Smooth muscle cell of the brain vasculature (primary cell): Measurements from ENCODE around the gene MNT.

ENCODE experiments used
- DNase-seq: peaks from one replicate; pipeline ENCODE4 v3.0.0-alpha.2; 2012; ENCODE audit warnings: low read depth, low spot score

MNT gene

DNA sequence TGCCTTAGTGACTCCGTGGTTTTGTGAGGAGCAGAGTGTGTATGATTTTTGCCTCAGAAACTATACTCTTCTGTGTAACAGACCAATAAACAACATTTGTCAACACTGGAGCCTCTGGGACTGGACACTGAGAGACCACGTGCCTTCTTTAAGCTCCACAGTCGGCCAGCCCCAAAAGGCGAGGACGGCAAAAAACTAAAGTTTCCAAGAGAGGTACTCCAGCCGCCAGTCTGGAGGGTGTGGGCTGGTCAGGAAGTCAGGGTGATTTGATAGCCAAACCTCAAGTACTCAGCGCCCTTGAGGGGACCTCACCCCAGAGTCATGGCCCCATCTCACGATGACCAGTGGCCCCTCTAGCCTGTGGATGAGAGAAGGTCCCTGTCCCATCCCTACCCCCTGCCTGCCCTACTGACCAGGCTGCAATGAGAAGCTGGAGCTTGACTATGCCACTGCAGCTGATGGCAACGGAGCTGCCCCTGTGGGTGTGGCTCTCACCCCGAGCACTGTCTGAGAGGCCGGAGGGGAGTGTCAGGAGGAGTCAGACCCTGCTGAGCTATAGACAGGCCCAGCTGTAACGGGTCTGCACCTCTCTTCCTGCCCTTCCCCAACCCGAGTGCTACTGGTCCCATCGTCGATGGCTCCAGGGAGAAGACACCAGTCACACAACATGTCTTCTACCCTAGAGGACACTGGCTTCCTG, 19.8 kb downstream of the MNT start:
- no peak for DNase-seq

DNA sequence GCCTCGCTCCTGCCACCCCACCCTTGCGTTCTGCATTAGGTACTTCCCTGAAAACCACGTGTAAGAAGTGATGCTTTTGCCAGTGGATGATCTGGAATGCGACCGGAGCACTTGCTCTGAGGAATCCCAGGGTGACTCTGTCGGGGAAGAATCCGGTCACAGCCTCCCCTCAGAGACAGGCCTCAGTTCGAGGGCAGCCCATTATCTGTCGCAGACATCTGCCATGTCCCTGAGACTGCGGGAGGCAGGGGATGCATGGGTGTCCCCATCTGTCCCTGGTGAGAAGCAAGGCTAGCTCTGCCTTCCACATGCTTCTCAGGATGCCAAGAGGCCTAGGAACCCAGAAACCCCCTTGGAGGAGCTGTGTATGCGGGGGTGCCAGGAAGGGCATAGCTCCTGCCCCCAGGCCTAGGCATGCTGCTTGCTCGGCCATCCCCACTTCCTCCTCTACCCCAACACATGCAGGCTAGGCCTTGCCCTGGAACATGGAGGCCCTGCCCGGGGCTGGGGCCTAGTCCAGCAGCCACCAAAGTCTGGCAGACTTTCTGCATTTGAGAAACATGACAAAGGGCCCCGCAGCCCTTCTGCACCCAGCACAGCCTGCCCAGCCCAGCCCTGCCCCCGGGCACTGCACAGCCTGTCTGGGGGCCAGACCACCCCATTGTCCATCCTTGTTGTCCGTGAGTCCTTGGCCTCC, 20.5 kb downstream of the MNT start:
- DNase-seq, result no peak

DNA sequence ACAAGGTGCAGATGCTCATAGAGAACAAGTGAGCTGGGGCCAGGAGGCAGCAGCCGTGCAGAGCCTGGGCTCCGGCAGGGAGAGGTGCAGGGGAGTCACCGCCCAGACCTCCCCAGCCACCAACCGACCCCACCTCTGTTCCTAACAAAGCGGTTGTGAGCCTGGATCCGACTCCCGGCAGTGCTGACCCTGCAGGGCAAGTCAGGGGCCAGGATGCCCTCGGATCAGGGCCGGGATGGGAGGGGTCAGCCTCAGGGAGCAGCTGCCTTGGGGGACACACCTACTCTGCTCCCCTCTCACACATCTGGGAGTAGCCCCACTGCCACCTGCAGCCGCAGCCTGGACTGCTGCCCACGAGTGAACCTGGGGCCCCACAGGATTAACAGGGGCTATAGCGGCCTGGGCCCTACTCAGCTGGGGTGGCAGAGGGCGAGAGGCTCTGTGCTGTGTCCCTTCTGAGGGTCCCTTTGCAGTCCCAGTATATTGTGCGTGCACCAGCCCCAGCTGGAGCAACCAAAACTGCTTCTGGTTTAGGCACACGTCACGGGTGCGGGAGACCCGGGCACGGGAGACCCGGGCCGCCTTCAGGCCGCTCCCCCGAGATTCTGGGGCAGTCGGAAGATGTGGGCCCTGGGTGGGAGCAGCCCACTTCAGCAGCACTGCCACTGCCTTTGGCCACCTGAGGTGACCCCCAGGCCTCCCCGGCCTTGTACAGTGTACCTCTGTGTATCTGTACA, 21.2 kb downstream of the MNT start:
- DNase-seq, result no peak

DNA sequence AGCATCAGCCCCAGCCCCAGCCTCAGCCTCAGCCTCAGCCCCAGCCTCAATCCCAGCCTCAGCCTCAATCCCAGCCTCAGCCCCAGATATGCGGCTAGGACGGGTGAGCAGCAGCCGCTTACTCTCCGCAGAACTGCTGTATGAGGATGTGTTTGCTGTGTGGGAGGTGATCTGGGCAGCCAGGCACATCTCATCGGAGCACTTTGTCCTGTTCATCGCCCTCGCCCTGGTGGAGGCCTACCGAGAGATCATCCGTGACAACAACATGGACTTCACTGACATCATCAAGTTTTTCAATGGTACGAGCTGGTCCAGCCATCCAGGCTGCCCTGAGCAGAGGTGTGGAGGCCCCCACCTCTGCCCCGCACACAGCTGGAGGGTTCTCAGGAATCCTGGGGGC, 22.0 kb downstream of the MNT start:
- DNase-seq, result no peak

DNA sequence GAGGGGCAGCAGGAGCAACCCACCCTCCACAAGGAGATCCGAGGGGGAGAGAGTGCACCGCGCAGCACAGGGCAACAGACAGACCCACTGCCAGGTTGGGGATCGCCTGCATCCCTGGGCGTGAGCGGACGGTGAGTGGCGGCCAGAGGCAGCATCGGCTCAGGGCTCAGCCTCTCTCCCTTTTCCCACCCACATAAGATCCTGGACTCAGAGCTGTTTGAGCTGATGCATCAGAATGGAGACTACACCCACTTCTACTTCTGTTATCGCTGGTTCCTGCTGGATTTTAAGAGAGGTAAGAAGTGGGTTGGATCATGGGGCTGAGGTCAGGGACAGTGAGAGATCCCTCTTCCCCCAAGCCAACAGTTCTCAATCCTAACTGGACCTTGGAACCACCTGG, 23.2 kb downstream of the MNT start:
- no peak for DNase-seq

DNA sequence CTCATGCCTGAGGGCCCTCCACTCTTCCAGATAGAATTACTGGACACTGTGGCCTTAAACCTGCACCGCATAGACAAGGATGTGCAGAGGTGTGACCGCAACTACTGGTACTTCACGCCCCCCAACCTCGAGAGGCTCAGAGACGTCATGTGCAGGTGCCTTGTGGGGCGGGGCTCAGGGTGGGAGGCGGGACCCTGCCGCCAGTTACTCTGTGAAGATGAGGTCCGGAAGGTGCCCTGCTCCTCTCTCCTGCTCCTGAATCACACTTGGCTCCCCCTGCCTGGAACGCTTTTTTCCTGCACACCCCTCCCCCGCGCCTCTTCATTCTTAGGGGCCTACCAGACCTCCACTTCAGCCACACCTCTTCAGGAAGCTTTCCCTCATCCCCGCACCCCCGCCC, 24.8 kb downstream of the MNT start:
- DNase-seq, result no peak

DNA sequence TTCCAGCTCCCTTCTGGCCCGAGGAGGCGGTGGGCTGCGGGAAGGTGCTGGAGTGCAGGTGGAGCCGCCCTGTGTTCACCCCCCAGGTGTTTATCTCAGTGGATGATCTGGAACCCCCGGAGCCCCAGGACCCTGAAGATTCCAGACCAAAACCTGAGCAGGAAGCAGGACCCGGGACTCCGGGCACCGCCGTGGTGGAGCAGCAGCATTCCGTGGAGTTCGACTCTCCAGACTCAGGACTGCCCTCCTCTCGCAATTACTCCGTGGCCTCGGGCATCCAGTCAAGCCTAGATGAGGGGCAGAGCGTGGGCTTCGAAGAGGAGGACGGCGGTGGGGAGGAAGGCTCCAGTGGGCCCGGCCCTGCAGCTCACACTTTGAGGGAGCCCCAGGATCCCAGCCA, 25.5 kb downstream of the MNT start:
- DNase-seq, result no peak

DNA sequence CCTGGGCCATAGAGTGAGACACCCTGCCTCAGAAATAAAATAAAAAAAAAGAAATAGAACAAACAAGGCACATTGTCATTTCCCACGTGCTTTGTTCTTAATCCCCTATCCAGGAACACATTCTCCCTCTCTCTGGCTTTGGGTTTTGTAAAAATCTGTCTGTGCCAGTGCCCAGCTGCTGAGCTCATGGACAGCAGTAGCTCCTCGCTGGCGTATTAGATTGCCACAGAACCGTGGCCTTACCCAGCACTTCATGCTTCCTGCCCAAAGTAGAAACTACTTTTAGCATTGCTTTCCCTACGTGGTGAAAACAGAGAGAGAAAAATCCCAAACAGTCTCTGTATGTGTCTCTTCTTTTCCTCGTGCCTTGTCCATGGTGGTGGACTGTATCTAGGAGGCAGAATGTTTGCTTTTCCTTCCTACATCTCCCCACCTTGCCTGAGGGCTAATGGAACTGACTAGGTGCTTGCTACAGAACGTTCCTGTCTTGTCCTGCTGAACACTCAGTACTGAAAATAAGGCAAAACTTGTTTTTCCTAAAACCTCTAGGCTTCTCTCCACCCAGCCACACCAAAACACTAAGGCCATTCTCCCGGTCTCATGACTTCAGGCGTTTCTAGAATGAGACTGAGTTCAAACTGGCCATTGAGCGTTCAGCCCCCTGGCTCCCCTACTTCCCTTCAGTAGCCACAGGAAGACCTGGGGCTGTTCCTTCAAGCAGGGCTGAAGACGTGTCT, 26.1 kb downstream of the MNT start:
- DNase-seq, result no peak

DNA sequence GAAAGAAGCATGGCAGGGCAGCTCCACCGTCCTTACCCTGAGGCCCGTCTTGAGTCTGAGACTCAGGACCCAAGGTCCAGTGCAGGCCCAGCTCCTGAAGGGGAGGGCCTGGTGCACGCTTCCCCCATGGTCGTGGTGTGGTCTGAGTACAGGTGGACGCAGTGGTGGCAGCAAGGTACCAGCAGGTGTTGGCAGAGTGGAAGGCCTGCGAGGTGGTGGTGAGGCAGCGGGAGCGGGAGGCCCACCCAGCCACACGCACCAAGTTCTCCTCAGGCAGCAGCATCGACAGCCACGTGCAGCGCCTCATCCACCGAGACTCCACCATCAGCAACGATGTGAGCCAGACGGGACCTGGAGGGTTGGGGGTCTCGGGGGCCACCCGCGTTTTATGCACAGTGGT, 27.7 kb downstream of the MNT start:
- DNase-seq, result no peak

DNA sequence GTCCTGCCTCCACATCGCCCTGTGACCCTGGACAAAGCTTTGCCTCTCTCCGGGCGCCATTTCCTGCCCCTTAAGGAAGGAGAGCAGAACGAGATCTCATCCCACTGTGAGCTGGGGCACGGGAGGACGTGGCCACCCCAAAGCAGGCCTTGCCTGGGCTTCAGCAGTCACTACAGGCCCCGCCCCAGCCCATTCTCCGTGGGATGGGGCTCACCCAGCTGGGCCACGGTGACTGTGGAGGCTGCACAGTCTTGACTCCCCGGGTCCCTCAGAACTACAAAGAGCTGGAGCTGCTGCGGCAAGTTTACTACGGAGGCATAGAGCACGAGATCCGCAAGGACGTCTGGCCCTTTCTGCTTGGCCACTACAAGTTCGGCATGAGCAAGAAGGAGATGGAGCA, 28.2 kb downstream of the MNT start:
- no peak for DNase-seq

DNA sequence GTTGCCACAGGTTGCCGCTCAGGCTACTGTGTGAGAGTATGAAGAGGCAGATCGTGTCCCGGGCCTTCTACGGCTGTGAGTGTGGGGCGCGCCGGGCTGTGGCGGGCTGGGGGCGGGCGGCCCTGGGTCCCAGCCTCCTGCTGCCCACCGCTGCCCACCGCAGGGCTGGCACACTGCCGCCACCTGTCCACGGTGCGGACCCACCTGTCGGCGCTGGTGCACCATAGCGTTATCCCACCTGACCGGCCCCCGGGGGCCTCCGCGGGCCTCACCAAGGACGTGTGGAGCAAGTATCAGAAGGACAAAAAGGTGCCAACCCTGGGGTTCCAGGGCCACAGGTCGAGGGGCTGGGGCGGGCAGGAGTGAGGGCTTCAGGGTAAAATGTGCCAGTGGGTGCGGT, 28.7 kb downstream of the MNT start:
- DNase-seq, result no peak

DNA sequence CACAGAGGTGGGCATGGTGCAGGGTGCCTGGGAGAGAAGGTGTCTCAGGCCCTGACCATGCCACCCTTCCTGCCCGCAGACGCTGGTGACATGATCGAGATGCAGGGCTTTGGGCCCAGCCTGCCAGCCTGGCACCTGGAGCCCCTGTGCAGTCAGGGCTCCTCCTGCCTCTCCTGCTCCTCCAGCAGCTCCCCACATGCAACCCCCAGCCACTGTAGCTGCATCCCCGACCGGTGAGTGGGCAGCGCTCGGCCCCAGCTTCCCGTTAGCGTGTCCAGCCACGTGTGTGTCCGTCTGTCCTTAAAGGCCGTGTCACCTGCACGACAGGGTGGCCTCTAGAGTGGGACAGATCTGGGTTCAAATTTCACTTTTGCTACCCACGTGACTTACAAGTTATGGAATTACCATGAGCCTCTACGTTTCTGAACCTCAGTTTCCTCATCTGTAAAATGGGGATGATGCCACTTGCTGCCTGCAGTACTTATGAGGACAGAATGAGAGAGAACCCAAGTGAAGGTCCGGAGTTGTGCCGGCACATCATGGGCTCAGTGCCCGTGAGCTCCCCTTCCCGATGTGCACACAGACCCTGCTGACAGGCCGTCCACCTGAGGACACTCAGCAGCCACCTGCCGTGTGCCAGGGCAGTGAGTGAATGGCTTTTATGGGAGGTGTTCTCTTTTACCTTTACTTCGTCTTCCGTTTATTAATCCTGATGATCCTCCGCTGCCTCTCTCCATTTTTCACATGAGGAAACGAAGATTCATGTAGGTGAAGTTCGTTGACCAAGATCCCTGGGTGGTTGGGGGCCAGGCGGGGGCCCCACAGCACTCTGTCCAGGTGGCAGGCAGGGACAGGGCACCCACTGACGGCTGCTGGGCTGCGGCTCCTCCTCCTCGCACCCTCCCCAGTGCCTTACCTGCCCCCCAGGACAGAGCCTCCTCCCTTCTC, 29.4 kb downstream of the MNT start:
- DNase-seq, result no peak

DNA sequence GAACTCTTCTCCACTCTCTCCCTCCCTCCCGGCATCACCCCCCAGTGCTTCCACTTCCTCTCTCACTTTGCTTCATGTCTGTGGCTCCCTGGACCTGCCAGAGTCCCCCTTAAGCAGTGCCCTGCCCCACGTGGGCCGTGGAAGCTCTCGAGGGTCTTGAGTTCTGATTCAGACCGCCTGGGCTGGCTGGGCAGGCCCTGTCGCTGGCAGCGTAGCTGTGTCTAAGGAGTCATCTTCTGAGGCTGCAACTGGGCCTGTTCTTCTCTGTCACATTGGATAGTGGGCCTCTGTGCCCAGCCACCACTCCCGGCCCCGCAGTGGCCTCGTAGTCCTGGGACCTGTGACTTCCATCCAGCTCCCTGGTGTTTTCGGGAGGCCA, 30.7 kb downstream of the MNT start:
- DNase-seq, result no peak

DNA sequence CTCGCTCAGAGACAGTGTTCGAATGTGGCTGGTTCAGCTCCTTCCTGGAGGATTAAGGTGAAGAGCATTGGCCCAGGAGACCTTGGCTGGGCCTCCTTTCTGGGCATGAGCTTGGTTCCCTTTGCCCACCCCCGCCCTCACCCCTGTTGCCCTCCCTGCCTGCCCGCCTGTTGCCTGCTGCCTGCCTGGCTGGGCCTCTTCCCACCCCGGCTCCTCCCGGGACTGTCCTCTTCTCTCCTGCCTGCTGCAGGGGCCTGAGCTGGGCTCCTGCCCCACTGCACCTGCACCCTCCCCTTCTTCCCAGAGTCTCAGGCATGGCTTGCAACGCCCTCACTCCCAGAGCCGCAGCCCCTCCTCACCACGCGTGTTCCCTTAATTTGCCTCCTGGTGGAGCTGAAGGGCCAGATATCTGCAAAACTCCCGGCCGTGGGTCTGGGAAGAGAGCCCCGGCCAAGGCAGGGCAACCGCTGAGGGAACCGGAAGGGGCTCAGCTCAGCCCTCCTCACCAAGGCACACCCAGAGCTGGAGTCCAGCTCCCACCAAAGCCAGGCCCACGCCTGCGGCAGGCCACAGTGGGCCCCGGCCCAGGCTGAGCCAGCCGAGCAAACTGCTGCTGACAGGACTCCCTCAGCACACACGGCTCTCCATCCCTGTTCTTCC, 31.2 kb downstream of the MNT start:
- DNase-seq, result no peak

DNA sequence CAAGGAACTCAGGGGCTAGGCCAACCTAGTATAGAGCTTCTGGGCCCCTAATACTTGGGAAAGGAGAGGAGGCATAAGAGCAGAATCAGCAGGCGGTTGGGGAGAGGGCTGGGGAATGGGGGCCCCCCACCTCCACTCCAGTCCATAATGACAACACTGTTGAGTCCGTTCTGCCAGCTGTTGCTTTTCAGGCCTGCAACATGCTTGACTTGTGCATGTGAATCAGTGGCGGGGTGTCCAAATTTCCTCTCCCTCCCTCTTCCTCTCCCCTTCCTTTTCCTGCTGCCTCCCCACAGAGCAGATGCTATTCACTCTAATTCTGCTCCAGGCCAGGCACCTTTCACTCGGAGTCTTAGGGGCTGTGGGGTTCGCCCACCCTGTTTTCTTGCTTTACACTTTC, 31.8 kb downstream of the MNT start:
- DNase-seq, result no peak

DNA sequence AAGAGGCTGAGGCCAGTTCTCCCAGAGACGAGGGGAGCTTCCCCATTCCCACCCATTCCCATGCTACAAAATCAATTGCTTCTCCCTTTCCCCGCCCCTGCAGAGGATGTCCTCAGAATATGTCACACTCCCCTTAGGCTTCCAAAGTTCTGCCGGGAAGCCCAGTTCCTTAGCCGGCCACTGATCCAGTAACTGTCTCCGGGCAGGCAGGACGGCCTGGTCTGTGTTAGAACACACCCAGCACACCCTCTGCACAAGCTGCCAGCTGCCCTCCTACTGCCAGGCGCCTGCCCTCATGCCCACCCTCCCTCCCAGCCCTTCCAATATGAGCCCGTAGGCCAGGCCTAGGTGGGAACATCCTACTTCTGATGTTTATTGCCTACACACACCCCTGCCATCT, 32.5 kb downstream of the MNT start:
- DNase-seq, result no peak

DNA sequence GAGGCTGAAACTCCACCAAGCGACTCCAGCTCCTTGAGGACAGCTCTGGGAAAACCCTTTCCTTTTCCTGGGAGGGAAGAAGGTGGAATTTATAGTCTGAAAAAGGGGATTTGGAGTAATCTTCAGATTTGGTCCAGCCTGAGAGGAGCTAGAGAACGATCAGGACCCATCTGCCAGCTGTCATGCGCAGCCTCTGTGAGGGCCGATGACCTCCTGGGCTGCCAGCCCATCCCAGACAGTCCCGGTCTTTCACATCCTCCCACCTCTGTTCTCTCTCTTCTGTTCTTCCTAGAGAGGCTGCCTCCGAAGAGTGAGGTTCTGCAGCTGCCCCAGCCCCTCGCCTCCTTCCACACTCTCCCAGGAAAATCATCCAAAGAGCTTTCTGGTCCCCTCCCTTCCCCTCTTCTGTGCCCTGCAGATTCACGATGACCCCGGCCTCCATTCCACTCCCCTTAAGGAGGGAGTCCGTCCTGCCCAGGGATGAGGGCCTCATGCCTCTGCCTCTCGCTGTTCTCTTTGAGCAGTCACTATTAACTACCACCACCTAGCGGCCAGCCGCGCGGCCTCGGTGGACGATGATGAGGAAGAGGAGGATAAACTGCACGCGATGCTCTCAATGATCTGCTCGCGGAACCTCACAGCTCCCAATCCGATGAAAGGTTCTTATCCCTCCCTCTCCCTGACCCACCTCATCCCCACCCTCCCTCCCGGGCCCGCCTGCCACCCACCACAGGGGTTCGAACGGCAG, 33.9 kb downstream of the MNT start:
- DNase-seq, result no peak

DNA sequence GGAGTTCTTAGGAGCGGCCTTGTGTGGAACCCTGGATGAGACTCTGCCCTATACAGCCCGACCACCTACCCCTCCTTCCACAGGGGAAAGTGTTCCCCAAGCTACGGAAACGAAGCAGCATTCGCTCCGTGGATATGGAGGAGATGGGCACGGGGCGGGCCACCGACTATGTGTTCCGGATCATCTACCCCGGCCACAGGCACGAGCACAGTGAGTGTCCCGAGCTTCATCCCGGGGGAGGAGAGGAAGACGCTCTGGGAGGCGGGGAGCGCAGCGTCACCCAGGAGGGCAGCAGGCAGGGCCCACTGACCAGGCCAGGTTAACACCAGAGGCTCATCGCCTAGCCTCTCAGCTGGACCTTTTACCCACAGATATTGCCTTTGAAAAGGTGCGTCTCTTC, 35.7 kb downstream of the MNT start:
- DNase-seq, result no peak

DNA sequence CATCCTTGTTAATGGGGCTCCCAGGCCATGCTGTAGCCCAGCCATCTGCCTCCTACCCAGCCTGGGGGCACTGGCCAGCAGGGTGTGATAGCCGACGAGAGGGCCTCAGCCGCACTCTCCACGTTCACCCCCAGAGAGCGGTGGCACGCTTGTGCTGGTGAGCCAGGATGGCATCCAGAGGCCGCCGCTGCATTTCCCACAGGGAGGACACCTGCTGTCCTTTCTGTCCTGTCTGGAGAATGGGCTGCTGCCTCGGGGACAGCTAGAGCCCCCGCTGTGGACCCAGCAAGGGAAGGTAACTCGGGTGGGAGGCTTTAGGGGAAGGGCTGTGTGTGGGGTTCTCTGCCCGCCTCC, 36.1 kb downstream of the MNT start:
- no peak for DNase-seq
